ENCODE results near the gene CTXN3. TPM values are rescaled to one million over a fixed set of nuclear protein-coding genes. Genes with fewer than 3 reads are reported as not detected.
"Not testable (repeated sequence)": the region's sequence is repeated elsewhere in the genome, so short reads cannot be mapped to it uniquely, and the experiment has no call there.

The CTXN3 gene
- total RNA-seq, 2 experiments from 2014 or later = not detected

GRCh38 chr5:127666043-127666716, 17.3 kb downstream of the CTXN3 start:
- POLR2A ChIA-PET = no interaction called here
- Mint-ChIP-seq H3K4me3 (no peak overlapping the region), H3K9me3 (no peaks in the 10 kb centered on the region), H3K27me3 (peaks cover 8% of the 10 kb centered on the region), H3K36me3 (ENCODE audit: low read depth) (no peaks in the 10 kb centered on the region), H3K27ac (no peak overlapping the region), H3K4me1 (no peaks in the 10 kb centered on the region)
- CTCF ChIA-PET = no interaction called here
- no peak for DNase-seq

- CTCF ChIA-PET = no interaction called here
- H3K4me3 Mint-ChIP-seq = no peak overlapping the region
- no peak overlapping the region for H3K27ac Mint-ChIP-seq
- POLR2A ChIA-PET = no interaction called here
- no peaks in the 10 kb centered on the region for H3K36me3 Mint-ChIP-seq (ENCODE audit: low read depth)
- no peak for DNase-seq
- no peaks in the 10 kb centered on the region for H3K4me1 Mint-ChIP-seq
- H3K27me3 Mint-ChIP-seq = peaks cover 8% of the 10 kb centered on the region
- no peaks in the 10 kb centered on the region for H3K9me3 Mint-ChIP-seq
These were observed 19.0 kb downstream of the CTXN3 start for GRCh38 chr5:127667926-127668325.

GRCh38 chr5:127671218-127671617, 22.3 kb downstream of the CTXN3 start:
- Mint-ChIP-seq H3K9me3 (no peaks in the 10 kb centered on the region), H3K36me3 (ENCODE audit: low read depth) (no peaks in the 10 kb centered on the region), H3K4me1 (no peaks in the 10 kb centered on the region), H3K4me3 (no peak overlapping the region), H3K27me3 (peaks cover 8% of the 10 kb centered on the region), H3K27ac (no peak overlapping the region)
- CTCF ChIA-PET = interaction anchor here (1.0 kb wide), 1 partner anchor 11 kb away, joined by 4 read pairs; no protein-coding TSS in a partner anchor
- no peak for DNase-seq
- POLR2A ChIA-PET = no interaction called here

- H3K27me3 Mint-ChIP-seq = peaks cover 5% of the 10 kb centered on the region
- POLR2A ChIA-PET = no interaction called here
- H3K4me1 Mint-ChIP-seq = no peaks in the 10 kb centered on the region
- H3K27ac Mint-ChIP-seq = no peak overlapping the region
- H3K9me3 Mint-ChIP-seq = no peaks in the 10 kb centered on the region
- CTCF ChIA-PET = no interaction called here
- H3K36me3 Mint-ChIP-seq (ENCODE audit: low read depth) = no peaks in the 10 kb centered on the region
- no peak for DNase-seq
- H3K4me3 Mint-ChIP-seq = no peak overlapping the region
These were observed 24.4 kb downstream of the CTXN3 start for GRCh38 chr5:127673117-127673800.

- not testable (repeated sequence) for H3K4me1 Mint-ChIP-seq
These were observed 28.1 kb downstream of the CTXN3 start for GRCh38 chr5:127676951-127677350.

GRCh38 chr5:127679691-127680330, 30.9 kb downstream of the CTXN3 start:
- H3K27me3 Mint-ChIP-seq; H3K27ac Mint-ChIP-seq; H3K9me3 Mint-ChIP-seq; POLR2A ChIA-PET; H3K4me3 Mint-ChIP-seq; H3K36me3 Mint-ChIP-seq (ENCODE audit: low read depth); DNase-seq; H3K4me1 Mint-ChIP-seq; CTCF ChIA-PET: not testable (repeated sequence)

More at GRCh38 chr5:127676951-127677350, 28.1 kb downstream of the CTXN3 start:
- DNase-seq; CTCF ChIA-PET; H3K4me3 Mint-ChIP-seq; H3K36me3 Mint-ChIP-seq (ENCODE audit: low read depth); H3K9me3 Mint-ChIP-seq; H3K27me3 Mint-ChIP-seq; H3K27ac Mint-ChIP-seq; POLR2A ChIA-PET: not testable (repeated sequence)

- no peaks in the 10 kb centered on the region for H3K36me3 Mint-ChIP-seq (ENCODE audit: low read depth)
- DNase-seq = no peak
- ChIA-PET POLR2A (no interaction called here), CTCF (interaction anchor here (0.6 kb wide), 1 partner anchor 376 kb away, joined by 3 read pairs; no protein-coding TSS in a partner anchor)
- no peak overlapping the region for H3K27ac Mint-ChIP-seq
- H3K4me1 Mint-ChIP-seq = no peaks in the 10 kb centered on the region
- no peaks in the 10 kb centered on the region for H3K9me3 Mint-ChIP-seq
- H3K27me3 Mint-ChIP-seq = no peaks in the 10 kb centered on the region
- no peak overlapping the region for H3K4me3 Mint-ChIP-seq
These were observed 31.7 kb downstream of the CTXN3 start for GRCh38 chr5:127680595-127680994.

- POLR2A ChIA-PET = no interaction called here
- no peak for DNase-seq
These were observed 34.1 kb downstream of the CTXN3 start for GRCh38 chr5:127683008-127683407.

GRCh38 chr5:127684726-127685467, 36.0 kb downstream of the CTXN3 start:
- no peaks in the 10 kb centered on the region for H3K4me1 Mint-ChIP-seq

More at GRCh38 chr5:127683008-127683407, 34.1 kb downstream of the CTXN3 start:
- H3K27ac Mint-ChIP-seq = no peak overlapping the region
- no peaks in the 10 kb centered on the region for H3K4me1 Mint-ChIP-seq
- CTCF ChIA-PET = no interaction called here
- H3K36me3 Mint-ChIP-seq (ENCODE audit: low read depth) = no peaks in the 10 kb centered on the region
- peaks cover 1% of the 10 kb centered on the region for H3K27me3 Mint-ChIP-seq
- no peaks in the 10 kb centered on the region for H3K9me3 Mint-ChIP-seq
- H3K4me3 Mint-ChIP-seq = no peak overlapping the region

GRCh38 chr5:127685662-127686061, 36.8 kb downstream of the CTXN3 start:
- H3K36me3 Mint-ChIP-seq (ENCODE audit: low read depth) = no peaks in the 10 kb centered on the region
- H3K4me3 Mint-ChIP-seq = no peak overlapping the region
- no peak for DNase-seq
- no peak overlapping the region for H3K27ac Mint-ChIP-seq
- no peaks in the 10 kb centered on the region for H3K9me3 Mint-ChIP-seq
- ChIA-PET POLR2A (no interaction called here), CTCF (no interaction called here)
- H3K4me1 Mint-ChIP-seq = no peaks in the 10 kb centered on the region
- peaks cover 1% of the 10 kb centered on the region for H3K27me3 Mint-ChIP-seq

More at GRCh38 chr5:127684726-127685467, 36.0 kb downstream of the CTXN3 start:
- POLR2A ChIA-PET = no interaction called here
- Mint-ChIP-seq H3K36me3 (ENCODE audit: low read depth) (no peaks in the 10 kb centered on the region), H3K4me3 (no peak overlapping the region), H3K27ac (no peak overlapping the region), H3K9me3 (no peaks in the 10 kb centered on the region), H3K27me3 (peaks cover 1% of the 10 kb centered on the region)
- CTCF ChIA-PET = no interaction called here
- no peak for DNase-seq

GRCh38 chr5:127686424-127686823, 37.5 kb downstream of the CTXN3 start:
- no peak for DNase-seq
- H3K4me3 Mint-ChIP-seq = no peak overlapping the region
- H3K27me3 Mint-ChIP-seq = peaks cover 1% of the 10 kb centered on the region
- POLR2A ChIA-PET = no interaction called here
- H3K4me1 Mint-ChIP-seq = no peaks in the 10 kb centered on the region
- CTCF ChIA-PET = no interaction called here
- no peak overlapping the region for H3K27ac Mint-ChIP-seq
- no peaks in the 10 kb centered on the region for H3K9me3 Mint-ChIP-seq
- H3K36me3 Mint-ChIP-seq (ENCODE audit: low read depth) = no peaks in the 10 kb centered on the region

GRCh38 chr5:127694518-127695171, 45.8 kb downstream of the CTXN3 start:
- Mint-ChIP-seq H3K27ac (no peak overlapping the region), H3K4me3 (no peak overlapping the region), H3K4me1 (no peaks in the 10 kb centered on the region), H3K9me3 (no peaks in the 10 kb centered on the region), H3K27me3 (peaks cover 11% of the 10 kb centered on the region), H3K36me3 (ENCODE audit: low read depth) (no peaks in the 10 kb centered on the region)
- ChIA-PET POLR2A (no interaction called here), CTCF (no interaction called here)
- DNase-seq = no peak

GRCh38 chr5:127695346-127695745, 46.5 kb downstream of the CTXN3 start:
- H3K4me1 Mint-ChIP-seq = no peaks in the 10 kb centered on the region
- no peak overlapping the region for H3K4me3 Mint-ChIP-seq
- no peak for DNase-seq
- no peaks in the 10 kb centered on the region for H3K36me3 Mint-ChIP-seq (ENCODE audit: low read depth)
- peaks cover 11% of the 10 kb centered on the region for H3K27me3 Mint-ChIP-seq
- ChIA-PET CTCF (no interaction called here), POLR2A (no interaction called here)
- H3K27ac Mint-ChIP-seq = no peak overlapping the region
- no peaks in the 10 kb centered on the region for H3K9me3 Mint-ChIP-seq

All from activated CD4-positive, alpha-beta memory T cell treated with anti-CD3 and anti-CD28 coated beads, Interleukin-2, amount 10 ng/mL, durations not matched to agents 7 days and 5 days (primary cell).